ENCODE measurements around the gene EDIL3.
A peak's percentile ranks its signal among the peaks of the same experiment; 100 is the strongest.

The EDIL3 gene

GRCh38 chr5:83947763-83948162 lies 436.9 kb downstream of the EDIL3 start:
- no peak for DNase-seq (ENCODE audit: low read depth)
- no peak overlapping the region for H3K4me3 ChIP-seq (ENCODE audit: low read depth, low read length)
- no peak for TF ChIP-seq CTCF (conservative IDR thresholded peaks at IDR 0.05; ENCODE audit: low read depth, low read length)

GRCh38 chr5:83946516-83946915 lies 438.2 kb downstream of the EDIL3 start:
- no peak overlapping the region for H3K4me3 ChIP-seq (ENCODE audit: low read depth, low read length)
- TF ChIP-seq CTCF (conservative IDR thresholded peaks at IDR 0.05; ENCODE audit: low read depth, low read length) = no peak
- DNase-seq (ENCODE audit: low read depth) = no peak

- DNase-seq (ENCODE audit: low read depth) = no peak
- no peak for TF ChIP-seq CTCF (conservative IDR thresholded peaks at IDR 0.05; ENCODE audit: low read depth, low read length)
- H3K4me3 ChIP-seq (ENCODE audit: low read depth, low read length) = no peak overlapping the region
Observed at GRCh38 chr5:83942155-83942554, 442.5 kb downstream of the EDIL3 start.

- TF ChIP-seq CTCF (conservative IDR thresholded peaks at IDR 0.05; ENCODE audit: low read depth, low read length) = no peak
- no peak for DNase-seq (ENCODE audit: low read depth)
- no peak overlapping the region for H3K4me3 ChIP-seq (ENCODE audit: low read depth, low read length)
Observed at GRCh38 chr5:83937837-83938236, 446.8 kb downstream of the EDIL3 start.

GRCh38 chr5:83931969-83932368 lies 452.7 kb downstream of the EDIL3 start:
- no peak for DNase-seq (ENCODE audit: low read depth)
- no peak overlapping the region for H3K4me3 ChIP-seq (ENCODE audit: low read depth, low read length)
- TF ChIP-seq CTCF (conservative IDR thresholded peaks at IDR 0.05; ENCODE audit: low read depth, low read length) = no peak

GRCh38 chr5:83927140-83927733 lies 457.4 kb downstream of the EDIL3 start:
- H3K4me3 ChIP-seq (ENCODE audit: low read depth, low read length) = no peak overlapping the region
- peak; percentile 80 for DNase-seq (ENCODE audit: low read depth)
- TF ChIP-seq CTCF (conservative IDR thresholded peaks at IDR 0.05; ENCODE audit: low read depth, low read length) = peak; percentile 85

GRCh38 chr5:83925955-83926337 lies 458.7 kb downstream of the EDIL3 start:
- peak; percentile 52 for DNase-seq (ENCODE audit: low read depth)
- TF ChIP-seq CTCF (conservative IDR thresholded peaks at IDR 0.05; ENCODE audit: low read depth, low read length) = no peak
- H3K4me3 ChIP-seq (ENCODE audit: low read depth, low read length) = no peak overlapping the region
